ENCODE data around the gene JPH4. TPM values are rescaled to one million over a fixed set of nuclear protein-coding genes. Genes with fewer than 3 reads are reported as not detected.

The JPH4 gene
- polyA plus RNA-seq, 1 of the 3 experiments (the other 2 are of a cell fraction) = 8.7 TPM

- Histone ChIP-seq H4K20me1 (ENCODE audit: insufficient read depth) (no peaks in the 10 kb centered on the region), H3K9me3 (no peaks in the 10 kb centered on the region), H3K36me3 (replicated peaks in 1 of 2; ENCODE audit: control insufficient read depth in 1 of 2, insufficient read depth in 2 of 2, low read length in 1 of 2) (peaks cover 0 to 6% of the 10 kb centered on the region in 2 experiments), H3K27ac (ENCODE audit: low read depth in 2 of 2, low read length in 1 of 2) (peak overlapping the region in 1 of 2 experiments; percentile 29; a peak in 1 of 4 replicates), H3K4me2 (no peak overlapping the region), H3F3A (replicated peaks; ENCODE audit: insufficient read depth) (no peaks in the 10 kb centered on the region), H2AFZ (ENCODE audit: low read depth) (no peak overlapping the region), H3K4me1 (ENCODE audit: control insufficient read depth in 1 of 2, insufficient read depth in 2 of 2, low read depth in 1 of 2, low read length in 1 of 2) (peaks cover 0 to 16% of the 10 kb centered on the region in 2 experiments; a peak in 2 of 4 replicates), H3K79me2 (ENCODE audit: insufficient read depth) (no peaks in the 10 kb centered on the region), H3K9ac (no peak overlapping the region), H3K4me3 (ENCODE audit: low read depth in 2 of 2, low read length in 1 of 2) (no peak overlapping the region), H3K27me3 (ENCODE audit: insufficient read depth) (no peaks in the 10 kb centered on the region), H3K9me2 (no peaks in the 10 kb centered on the region)
- DNase-seq = no peak
- ChIA-PET CTCF (interaction anchor here (6.0 to 11.3 kb wide), 3 partner anchors 14 to 65 kb away, joined by 87 to 276 read pairs (median 136); partner anchors contain the start of gene THTPA), POLR2A (interaction anchor here (1.0 kb wide), 1 partner anchor 9 kb away, joined by 3 read pairs; no protein-coding TSS in a partner anchor)
- TF ChIP-seq YY1 (IDR thresholded peaks at IDR 0.05; ENCODE audit: low read depth) = no peak
- no peak for TF ChIP-seq RFX5 (IDR thresholded peaks at IDR 0.05; ENCODE audit: low read length)
- TF ChIP-seq TAF1 (IDR thresholded peaks at IDR 0.05; ENCODE audit: borderline replicate concordance, low read depth, low read length) = no peak
- TF ChIP-seq RAD21 (IDR thresholded peaks at IDR 0.05; ENCODE audit: low read length) = no peak
- WGBS (ENCODE audit: low lambda C conversion rate) = 83% methylated on average over 25 of the region's 25 CpGs
Measured at GRCh38 chr14:23544511-23545447, 33.8 kb downstream of the JPH4 start.

DNA sequence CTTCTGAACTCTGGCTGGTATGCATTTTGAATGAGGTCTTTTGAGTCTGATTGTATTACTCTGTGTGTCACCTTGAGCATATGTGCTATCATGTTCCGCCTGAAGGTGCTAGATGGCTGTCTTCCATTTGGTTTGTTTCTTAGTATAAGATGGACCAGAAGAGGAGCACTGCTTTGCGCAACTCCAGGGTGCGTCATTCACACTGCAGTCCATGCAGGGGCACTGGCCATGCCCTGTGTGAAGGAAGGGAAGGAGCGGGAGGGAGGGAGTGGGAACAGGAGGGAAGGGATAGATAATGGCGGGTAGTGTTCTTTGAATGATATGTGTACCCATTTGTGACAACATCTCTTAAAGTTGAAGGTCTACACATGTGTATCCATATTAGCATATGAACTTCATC, 35.2 kb downstream of the JPH4 start:
- H2AFZ ChIP-seq (ENCODE audit: low read depth) = no peak overlapping the region
- CTCF ChIA-PET = interaction anchor here (5.6 to 11.3 kb wide), 3 partner anchors 15 to 63 kb away, joined by 28 to 276 read pairs (median 136); partner anchors contain the start of genes AP1G2 and THTPA
- H3K79me2 ChIP-seq (ENCODE audit: insufficient read depth) = no peaks in the 10 kb centered on the region
- H4K20me1 ChIP-seq (ENCODE audit: insufficient read depth) = no peaks in the 10 kb centered on the region
- H3K27ac ChIP-seq (ENCODE audit: low read depth in 2 of 2, low read length in 1 of 2) = no peak overlapping the region
- no peak for DNase-seq
- H3K4me3 ChIP-seq (ENCODE audit: low read depth in 2 of 2, low read length in 1 of 2) = no peak overlapping the region
- H3F3A ChIP-seq (replicated peaks; ENCODE audit: insufficient read depth) = no peaks in the 10 kb centered on the region
- peaks cover 4 to 19% of the 10 kb centered on the region in 2 experiments; a peak in 1 of 4 replicates for H3K4me1 ChIP-seq (ENCODE audit: control insufficient read depth in 1 of 2, insufficient read depth in 2 of 2, low read depth in 1 of 2, low read length in 1 of 2)
- no peaks in the 10 kb centered on the region for H3K27me3 ChIP-seq (ENCODE audit: insufficient read depth)
- POLR2A ChIA-PET = no interaction called here
- peaks cover 0 to 6% of the 10 kb centered on the region in 2 experiments for H3K36me3 ChIP-seq (replicated peaks in 1 of 2; ENCODE audit: control insufficient read depth in 1 of 2, insufficient read depth in 2 of 2, low read length in 1 of 2)
- no peaks in the 10 kb centered on the region for H3K9me2 ChIP-seq
- WGBS (ENCODE audit: low lambda C conversion rate) = 99% methylated on average over 5 of the region's 5 CpGs
- TF ChIP-seq ELF1 (IDR thresholded peaks at IDR 0.05) = no peak
- no peak for TF ChIP-seq FOXJ3 (CRISPR knock-in tag; IDR thresholded peaks at IDR 0.05)
- TF ChIP-seq, protein P1, sequence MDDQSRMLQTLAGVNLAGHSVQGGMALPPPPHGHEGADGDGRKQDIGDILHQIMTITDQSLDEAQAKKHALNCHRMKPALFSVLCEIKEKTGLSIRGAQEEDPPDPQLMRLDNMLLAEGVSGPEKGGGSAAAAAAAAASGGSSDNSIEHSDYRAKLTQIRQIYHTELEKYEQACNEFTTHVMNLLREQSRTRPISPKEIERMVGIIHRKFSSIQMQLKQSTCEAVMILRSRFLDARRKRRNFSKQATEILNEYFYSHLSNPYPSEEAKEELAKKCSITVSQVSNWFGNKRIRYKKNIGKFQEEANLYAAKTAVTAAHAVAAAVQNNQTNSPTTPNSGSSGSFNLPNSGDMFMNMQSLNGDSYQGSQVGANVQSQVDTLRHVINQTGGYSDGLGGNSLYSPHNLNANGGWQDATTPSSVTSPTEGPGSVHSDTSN (IDR thresholded peaks at IDR 0.05) = no peak
- no peak for TF ChIP-seq GATA2 (CRISPR knock-in tag; IDR thresholded peaks at IDR 0.05)
- no peak for TF ChIP-seq FOXM1 (IDR thresholded peaks at IDR 0.05; ENCODE audit: low read depth)
- TF ChIP-seq RXRA (IDR thresholded peaks at IDR 0.05; ENCODE audit: borderline replicate concordance, low read depth) = no peak
- no peak for TF ChIP-seq TEAD4 (IDR thresholded peaks at IDR 0.05; ENCODE audit: borderline replicate concordance, insufficient read depth)
- no peak for TF ChIP-seq NRF1 (IDR thresholded peaks at IDR 0.05; ENCODE audit: low read depth, low read length)
- no peak for TF ChIP-seq EP300 (IDR thresholded peaks at IDR 0.05; ENCODE audit: borderline replicate concordance in 1 of 2, low read depth in 1 of 2, low read length in 1 of 2)
- no peak for TF ChIP-seq FOSL2 (IDR thresholded peaks at IDR 0.05; ENCODE audit: borderline replicate concordance, low read depth)
- no peak for TF ChIP-seq USF1 (IDR thresholded peaks at IDR 0.05; ENCODE audit: borderline replicate concordance, low read depth)
- no peak for TF ChIP-seq JUND (IDR thresholded peaks at IDR 0.05)
- TF ChIP-seq, protein P2, sequence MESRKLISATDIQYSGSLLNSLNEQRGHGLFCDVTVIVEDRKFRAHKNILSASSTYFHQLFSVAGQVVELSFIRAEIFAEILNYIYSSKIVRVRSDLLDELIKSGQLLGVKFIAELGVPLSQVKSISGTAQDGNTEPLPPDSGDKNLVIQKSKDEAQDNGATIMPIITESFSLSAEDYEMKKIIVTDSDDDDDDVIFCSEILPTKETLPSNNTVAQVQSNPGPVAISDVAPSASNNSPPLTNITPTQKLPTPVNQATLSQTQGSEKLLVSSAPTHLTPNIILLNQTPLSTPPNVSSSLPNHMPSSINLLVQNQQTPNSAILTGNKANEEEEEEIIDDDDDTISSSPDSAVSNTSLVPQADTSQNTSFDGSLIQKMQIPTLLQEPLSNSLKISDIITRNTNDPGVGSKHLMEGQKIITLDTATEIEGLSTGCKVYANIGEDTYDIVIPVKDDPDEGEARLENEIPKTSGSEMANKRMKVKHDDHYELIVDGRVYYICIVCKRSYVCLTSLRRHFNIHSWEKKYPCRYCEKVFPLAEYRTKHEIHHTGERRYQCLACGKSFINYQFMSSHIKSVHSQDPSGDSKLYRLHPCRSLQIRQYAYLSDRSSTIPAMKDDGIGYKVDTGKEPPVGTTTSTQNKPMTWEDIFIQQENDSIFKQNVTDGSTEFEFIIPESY (IDR thresholded peaks at IDR 0.05; ENCODE audit: borderline replicate concordance, low read depth) = no peak
- TF ChIP-seq TAF1 (IDR thresholded peaks at IDR 0.05; ENCODE audit: borderline replicate concordance, low read depth, low read length) = no peak
- TF ChIP-seq RCOR1 (IDR thresholded peaks at IDR 0.05; ENCODE audit: low read length) = no peak
- TF ChIP-seq RAD21 (IDR thresholded peaks at IDR 0.05; ENCODE audit: low read length) = no peak
- no peaks in the 10 kb centered on the region for H3K9me3 ChIP-seq
- H3K9ac ChIP-seq = no peak overlapping the region
- H3K4me2 ChIP-seq = no peak overlapping the region
